ENCODE results near the gene NT5M.

DNA sequence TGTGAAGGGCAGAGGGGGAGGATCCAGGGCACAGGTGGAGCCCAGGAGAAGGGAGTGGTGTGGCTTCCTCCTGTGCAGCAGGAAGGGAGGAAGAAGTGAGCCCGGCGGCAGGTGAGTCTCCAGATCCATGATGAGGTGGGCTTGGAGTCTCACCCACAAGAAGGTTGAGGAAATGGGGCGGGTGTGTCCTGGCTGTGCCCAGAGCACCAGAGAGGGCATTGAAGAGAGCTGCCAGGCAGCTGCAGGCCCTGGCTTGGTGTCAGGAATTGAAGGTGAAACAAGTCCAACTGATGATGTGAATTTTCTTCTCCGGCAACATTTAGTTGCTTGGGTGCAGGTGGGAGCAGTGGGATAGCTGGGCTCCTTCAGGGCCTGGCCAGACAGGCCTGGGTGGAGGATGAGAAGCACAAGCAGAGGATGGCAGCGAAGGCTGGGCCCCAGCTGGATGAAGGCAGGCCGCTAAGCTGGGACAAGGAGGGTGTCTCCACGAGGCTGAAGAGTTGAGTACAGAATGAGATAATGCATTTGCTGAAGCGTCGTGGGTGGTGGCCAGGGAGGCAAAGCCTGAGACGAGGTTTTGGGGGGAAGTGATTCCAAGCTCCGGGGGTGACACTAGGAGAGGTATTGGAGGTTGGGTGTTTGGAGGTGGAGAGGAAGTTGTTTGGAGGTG is 18.3 kb downstream of the NT5M start:
- TF ChIP-seq CTCF (IDR thresholded peaks at IDR 0.05) (no peak), POLR2A (IDR thresholded peaks at IDR 0.05) (no peak)

Measured in Peyer's patch (tissue), 4 donors.